Spinal cord (tissue), 10 donors: ENCODE data around the gene TNFAIP2. TPM values are rescaled to one million over a fixed set of nuclear protein-coding genes. Genes with fewer than 3 reads are reported as not detected.
"Not testable (repeated sequence)": the region's sequence is repeated elsewhere in the genome, so short reads cannot be mapped to it uniquely, and the experiment has no call there.

Experiments
- DNase-seq, 6 donors: peaks; one replicate each; pipeline versions ENCODE4 v3.0.0 to v3.0.0-alpha.2; 2013 to 2015; ENCODE audit warnings: low spot score in 6 of 6, low read depth in 4 of 6
- H3K27ac ChIP-seq: one replicate; pipeline ENCODE4 v1.5.1; 2013; ENCODE audit warnings: low read depth, low read length, control low read depth
- H3K27me3 ChIP-seq: one replicate; pipeline ENCODE4 v1.6.1; 2013; ENCODE audit warnings: low read length; ENCODE audit not compliant: control insufficient read depth, insufficient read depth
- H3K36me3 ChIP-seq: one replicate; pipeline ENCODE4 v1.6.1; 2013; ENCODE audit warnings: low read length; ENCODE audit not compliant: control insufficient read depth, insufficient read depth
- H3K4me1 ChIP-seq: one replicate; pipeline ENCODE4 v1.6.1; 2013; ENCODE audit warnings: low read length; ENCODE audit not compliant: control insufficient read depth, insufficient read depth
- H3K4me3 ChIP-seq: one replicate; pipeline ENCODE4 v1.5.1; 2013; ENCODE audit warnings: low read depth, low read length, control low read depth
- H3K9me3 ChIP-seq: one replicate; pipeline ENCODE4 v1.6.1; 2013; ENCODE audit warnings: low read length; ENCODE audit not compliant: control insufficient read depth, insufficient read depth
- WGBS: methylation state at CpG from one replicate; pipeline ENCODE4 v1.1.5; 2013; ENCODE audit warnings: missing lambda C conversion rate; ENCODE audit not compliant: insufficient coverage; 5-methylcytosine and 5-hydroxymethylcytosine counted together
- polyA plus RNA-seq, 2 donors: library from polyadenylated mRNA; unstranded; fragments of 120-200 nt; gene quantifications; one replicate each; pipeline ENCODE4 v1.2.1, GENCODE V29; 2013; ENCODE audit not compliant: insufficient read length in 2 of 2
- total RNA-seq, 2 donors: library from RNA; depleted of rRNA in 1 of 2; stranded (reverse); fragments of 120-200 nt in 1 of 2; fragments of >200 nt in 1 of 2; gene quantifications; one replicate each; pipeline versions ENCODE4 v1.2.3 to v1.2.4, GENCODE V29; 2013 to 2014
- donor health status: healthy.

TNFAIP2 gene
- total and polyA plus RNA-seq, 4 donors: 9.4 to 18.4 (median 12.7) TPM

DNA sequence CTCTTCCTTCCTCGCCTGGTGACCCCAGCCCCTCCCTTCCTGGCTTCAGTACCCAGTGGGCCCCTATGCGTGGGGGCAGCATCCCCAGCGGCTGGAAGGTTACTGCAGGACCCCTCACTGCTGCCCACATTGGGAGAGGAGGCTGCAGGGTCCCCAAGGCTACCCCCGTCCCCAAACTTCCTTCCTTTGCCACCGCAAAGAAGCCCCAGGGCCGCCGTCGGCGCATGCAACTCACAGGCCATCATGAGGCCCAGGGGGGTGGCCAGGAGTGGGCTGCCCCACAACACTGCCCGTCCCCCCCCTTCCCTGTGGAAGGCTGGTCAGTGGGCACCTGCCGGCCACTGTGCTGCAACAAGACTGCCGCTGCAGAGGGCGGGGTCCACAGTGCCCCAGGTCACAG is 9.5 kb upstream of the TNFAIP2 start:
- Histone ChIP-seq H3K9me3 (no peaks in the 10 kb centered on the region), H3K36me3 (no peaks in the 10 kb centered on the region), H3K4me1 (peaks cover 23% of the 10 kb centered on the region), H3K27me3 (no peaks in the 10 kb centered on the region), H3K4me3 (no peak overlapping the region), H3K27ac (no peak overlapping the region)
- 87% methylated on average over 11 of the region's 13 CpGs for WGBS
- DNase-seq: no peak

- not testable (repeated sequence) for H3K36me3 ChIP-seq, H3K27ac ChIP-seq, H3K9me3 ChIP-seq, H3K4me3 ChIP-seq, DNase-seq, H3K27me3 ChIP-seq
- 77% methylated on average over 11 of the region's 12 CpGs for WGBS
- H3K4me1 ChIP-seq: peaks cover 18% of the 10 kb centered on the region
These were observed 8.1 kb upstream of the TNFAIP2 start for GRCh38 chr14:103115086-103115679.

DNA sequence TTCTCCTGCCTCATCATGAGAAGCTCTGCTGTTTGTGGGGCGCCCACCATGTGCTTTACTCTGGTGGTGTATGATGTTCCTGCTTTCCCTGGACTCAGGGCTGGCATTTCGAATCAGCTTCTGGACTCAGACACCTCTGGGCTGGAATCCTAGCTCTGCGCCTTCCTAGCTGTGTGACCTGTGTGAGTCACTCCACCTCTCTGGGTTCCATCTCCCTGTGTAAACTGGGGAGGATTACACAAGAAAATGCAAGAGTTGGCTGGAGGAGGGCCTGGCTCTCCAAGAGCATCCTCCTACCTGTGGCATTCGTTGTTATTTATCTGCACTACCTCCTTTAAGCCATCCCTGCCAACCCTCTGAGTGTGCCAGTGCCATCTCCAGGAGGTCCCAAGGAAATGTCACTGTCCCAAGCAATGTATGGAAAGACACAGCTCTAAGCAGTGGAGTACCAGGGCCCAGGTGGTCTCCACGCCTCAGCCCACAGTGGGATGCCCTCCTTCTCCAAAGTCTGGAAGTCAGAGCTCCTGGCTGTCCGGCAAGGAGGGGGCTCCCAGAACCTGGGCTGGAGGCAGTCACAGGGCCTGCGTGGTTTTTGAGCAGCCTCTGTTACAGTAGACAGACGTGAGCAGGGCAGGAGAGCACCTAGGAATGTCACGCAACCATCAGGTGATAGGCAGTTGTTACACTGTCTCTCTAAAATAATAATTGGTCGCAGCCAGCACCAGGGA is 7.3 kb upstream of the TNFAIP2 start:
- peaks cover 10% of the 10 kb centered on the region for H3K4me1 ChIP-seq
- no peak for DNase-seq

DNA sequence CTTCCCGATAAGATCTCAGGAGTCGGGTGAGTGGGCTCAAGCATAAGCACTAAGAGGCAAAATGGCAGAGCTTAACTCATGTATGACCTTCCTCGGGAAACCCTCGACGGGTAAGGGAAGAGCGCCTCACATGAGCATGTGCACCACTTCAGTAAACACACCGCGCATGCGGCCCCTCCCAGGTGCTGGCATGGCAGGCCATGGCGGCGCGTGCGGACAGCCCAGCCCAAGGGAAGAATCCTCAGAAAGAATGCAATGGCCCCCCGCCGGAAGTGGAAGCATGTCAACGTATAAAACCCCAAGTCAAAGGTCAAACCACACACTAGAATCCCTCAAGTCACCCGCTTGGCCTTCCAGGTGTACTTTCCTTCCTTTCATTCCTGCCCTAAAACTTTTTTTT is 6.6 kb upstream of the TNFAIP2 start:
- Histone ChIP-seq H3K27ac (no peak overlapping the region), H3K4me1 (peaks cover 12% of the 10 kb centered on the region), H3K9me3 (no peaks in the 10 kb centered on the region), H3K36me3 (no peaks in the 10 kb centered on the region), H3K27me3 (no peaks in the 10 kb centered on the region), H3K4me3 (no peak overlapping the region)
- 87% methylated on average over 16 of the region's 17 CpGs for WGBS
- no peak for DNase-seq

More for the DNA sequence above, 7.3 kb upstream of the TNFAIP2 start:
- no peaks in the 10 kb centered on the region for H3K27me3 ChIP-seq
- H3K4me3 ChIP-seq: no peak overlapping the region
- WGBS: 82% methylated on average over 9 of the region's 10 CpGs
- no peak overlapping the region for H3K27ac ChIP-seq
- H3K9me3 ChIP-seq: no peaks in the 10 kb centered on the region
- H3K36me3 ChIP-seq: no peaks in the 10 kb centered on the region

- peaks cover 21% of the 10 kb centered on the region for H3K4me1 ChIP-seq
- H3K27ac ChIP-seq: not testable (repeated sequence)
- WGBS: 96% methylated on average over 4 of the region's 7 CpGs
These were observed 5.8 kb upstream of the TNFAIP2 start for GRCh38 chr14:103117499-103117898.

GRCh38 chr14:103118018-103118662 is 5.1 kb upstream of the TNFAIP2 start:
- Histone ChIP-seq H3K36me3 (no peaks in the 10 kb centered on the region), H3K9me3 (no peaks in the 10 kb centered on the region), H3K27ac (no peak overlapping the region), H3K4me1 (peaks cover 27% of the 10 kb centered on the region), H3K27me3 (peaks cover 10% of the 10 kb centered on the region), H3K4me3 (no peak overlapping the region)
- 50% methylated on average over 7 of the region's 10 CpGs for WGBS
- DNase-seq: peak in 1 of 6 donors; percentile 51

More at GRCh38 chr14:103117499-103117898, 5.8 kb upstream of the TNFAIP2 start:
- H3K27me3 ChIP-seq, H3K36me3 ChIP-seq, H3K4me3 ChIP-seq, DNase-seq, H3K9me3 ChIP-seq: not testable (repeated sequence)

GRCh38 chr14:103118663-103119404 is 4.4 kb upstream of the TNFAIP2 start:
- no peaks in the 10 kb centered on the region for H3K9me3 ChIP-seq
- no peak overlapping the region for H3K4me3 ChIP-seq
- H3K27ac ChIP-seq: no peak overlapping the region
- H3K4me1 ChIP-seq: peaks cover 34% of the 10 kb centered on the region
- peaks cover 13% of the 10 kb centered on the region for H3K27me3 ChIP-seq
- no peak for DNase-seq
- H3K36me3 ChIP-seq: no peaks in the 10 kb centered on the region
- 72% methylated on average over 7 of the region's 9 CpGs for WGBS

DNA sequence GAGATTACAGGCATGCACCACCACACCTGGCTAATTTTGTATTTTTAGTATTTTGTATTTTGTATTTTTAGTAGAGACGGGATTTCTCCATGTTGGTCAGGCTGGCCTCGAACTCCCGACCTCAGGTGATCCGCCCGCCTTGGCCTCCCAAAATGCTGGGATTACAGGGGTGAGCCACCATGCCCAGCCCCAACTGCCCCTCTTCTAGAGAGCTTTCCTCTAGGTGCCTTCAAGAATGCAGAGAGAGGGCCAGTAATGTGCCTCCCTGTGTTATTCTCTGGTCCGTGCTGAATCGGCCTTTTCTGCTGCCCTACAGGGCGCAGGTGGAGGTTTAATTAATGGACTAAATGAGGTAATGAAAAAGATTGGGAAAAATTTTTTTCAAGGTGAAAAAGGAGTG is 3.7 kb upstream of the TNFAIP2 start:
- DNase-seq, H3K4me3 ChIP-seq, H3K36me3 ChIP-seq, H3K27ac ChIP-seq, H3K9me3 ChIP-seq: not testable (repeated sequence)
- Histone ChIP-seq H3K4me1 (peaks cover 41% of the 10 kb centered on the region), H3K27me3 (peaks cover 20% of the 10 kb centered on the region)
- 100% methylated on average over 2 of the region's 8 CpGs for WGBS

GRCh38 chr14:103121121-103121845 is 2.0 kb upstream of the TNFAIP2 start:
- H3K4me3 ChIP-seq: no peak overlapping the region
- H3K27me3 ChIP-seq: peaks cover 28% of the 10 kb centered on the region
- no peak overlapping the region for H3K27ac ChIP-seq
- whole genome bisulfite sequencing: 48% methylated on average over 13 of the region's 18 CpGs
- peaks cover 44% of the 10 kb centered on the region for H3K4me1 ChIP-seq
- DNase-seq: no peak
- H3K9me3 ChIP-seq: no peaks in the 10 kb centered on the region
- H3K36me3 ChIP-seq: no peaks in the 10 kb centered on the region
